Right renal pelvis (tissue), 4 donors: ENCODE data around the gene DUS1L. TPM values are rescaled to one million over a fixed set of nuclear protein-coding genes. Genes with fewer than 3 reads are reported as not detected.

ENCODE experiments used
- DNase-seq, 4 donors: peaks; one replicate each; pipeline ENCODE4 v3.0.0-alpha.2; 2013; ENCODE audit warnings: low read depth in 4 of 4, low spot score in 3 of 4, missing footprints in 1 of 4
- polyA plus RNA-seq, 4 donors: library from polyadenylated mRNA; unstranded; fragments of 120-200 nt; gene quantifications; one replicate each; pipeline ENCODE4 v1.2.1, GENCODE V29; 2013; ENCODE audit not compliant: insufficient read length in 4 of 4

Gene DUS1L
- polyA plus RNA-seq, 4 donors = 78.2 to 94.1 (median 79.1) TPM

DNA sequence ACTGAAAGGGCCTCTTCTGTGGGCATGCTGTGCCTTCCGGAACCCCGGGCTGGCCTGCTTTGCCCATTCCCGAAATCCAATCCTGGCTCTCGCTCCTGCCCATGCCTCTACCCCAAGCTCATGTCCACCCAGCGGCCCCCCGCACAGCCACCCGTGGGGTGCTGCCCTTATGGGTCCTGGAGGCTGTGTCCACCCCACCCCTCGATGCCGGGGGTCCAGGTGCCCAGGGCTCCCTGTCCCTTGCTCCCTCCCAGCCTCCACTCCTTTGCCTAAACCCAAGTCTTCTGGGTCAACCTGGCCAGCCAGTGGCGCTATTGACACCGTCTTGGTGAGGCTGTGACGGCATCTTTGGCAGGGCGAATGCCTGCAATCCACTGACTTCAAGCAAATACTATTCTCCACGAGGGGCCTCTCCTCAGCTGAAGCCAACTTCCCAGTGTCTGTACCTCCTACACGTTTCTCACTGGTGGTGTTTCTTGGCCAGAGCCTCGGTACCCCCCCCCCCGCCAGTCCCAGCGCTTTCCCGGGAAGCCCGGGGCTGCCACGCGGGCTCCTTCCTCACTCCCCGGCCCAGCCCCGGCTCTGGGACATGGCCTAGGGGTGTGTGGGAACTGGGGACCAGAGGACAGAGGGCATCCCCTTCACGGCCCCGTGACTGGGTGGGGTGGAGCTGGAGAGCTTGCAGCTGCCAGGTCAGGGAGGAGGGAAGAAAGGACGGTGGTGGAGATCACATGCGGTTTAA lies 12.2 kb upstream of the DUS1L start:
- no peak for DNase-seq

DNA sequence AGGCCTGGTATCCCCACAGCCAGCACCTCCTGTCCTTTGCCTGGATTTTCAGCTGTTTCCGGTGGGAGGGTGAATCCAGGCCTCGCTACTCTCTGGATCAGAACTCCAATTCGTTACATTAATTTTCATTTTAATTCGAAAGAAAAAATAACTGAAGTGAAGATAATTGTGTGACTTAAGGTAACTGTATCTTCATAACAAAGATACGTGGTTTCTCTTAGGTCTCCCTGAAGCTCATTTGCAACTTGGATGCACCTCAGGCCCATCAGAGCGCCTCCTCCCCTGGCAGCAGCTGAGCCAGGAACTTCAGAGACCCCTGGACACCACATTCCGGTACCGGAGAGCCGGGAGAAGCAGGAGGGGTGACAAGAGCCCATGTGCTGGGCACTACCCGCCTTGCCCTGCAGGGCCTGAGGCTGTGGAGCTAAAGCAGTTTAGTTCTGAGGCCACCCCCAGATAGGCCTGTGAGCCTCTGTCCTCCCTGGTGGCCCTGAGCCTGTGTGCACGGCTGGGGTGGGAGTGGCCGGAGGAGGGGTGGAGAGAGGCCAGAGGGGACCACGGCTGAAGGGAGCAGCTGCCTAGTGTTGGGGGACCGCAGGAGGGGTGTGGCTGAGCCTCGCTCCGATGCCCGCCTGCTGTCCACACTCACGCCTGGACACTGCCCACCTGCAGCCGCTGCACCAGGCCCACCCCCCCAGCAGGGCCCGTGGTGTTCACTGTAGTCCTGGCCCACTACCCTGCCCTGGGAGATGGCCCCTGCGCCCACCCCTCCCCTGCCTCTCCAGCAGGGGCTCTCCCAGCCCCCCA lies 11.4 kb upstream of the DUS1L start:
- no peak for DNase-seq

DNA sequence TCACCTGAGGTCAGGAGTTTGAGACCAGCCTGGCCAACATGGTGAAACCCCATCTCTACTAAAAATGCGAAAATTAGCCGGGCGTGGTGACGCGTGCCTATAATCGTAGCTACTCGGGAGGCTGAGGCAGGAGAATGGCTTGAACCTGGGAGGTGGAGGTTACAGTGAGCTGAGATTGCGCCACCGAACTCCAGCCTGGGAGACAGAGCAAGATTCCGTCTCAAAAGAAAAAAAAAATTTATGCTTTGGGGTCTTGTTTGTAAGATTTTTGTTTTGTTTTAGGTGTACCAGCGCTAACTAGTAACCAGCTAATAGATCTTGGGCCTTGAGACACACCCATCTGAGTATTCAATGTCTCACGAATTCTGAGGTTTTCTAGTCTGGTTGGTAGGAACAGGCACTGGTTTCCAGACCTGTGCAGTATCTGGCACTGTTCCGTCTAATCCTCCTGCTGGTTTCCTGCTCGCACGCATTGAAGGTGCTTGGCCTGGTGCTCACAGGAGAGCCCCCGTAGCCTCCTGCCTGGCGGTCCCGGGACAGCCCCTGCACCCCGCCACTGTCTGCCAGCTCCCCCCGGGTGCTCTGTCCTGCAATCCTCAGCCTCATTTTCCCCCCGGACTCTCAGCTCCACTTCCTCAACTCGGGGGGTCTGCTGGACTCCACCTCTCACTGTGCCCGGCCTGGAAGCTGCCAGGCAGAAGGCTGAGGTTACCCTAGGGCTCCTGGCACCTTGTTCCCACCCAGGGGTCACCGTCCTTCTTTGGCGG lies 10.6 kb upstream of the DUS1L start:
- no peak for DNase-seq

DNA sequence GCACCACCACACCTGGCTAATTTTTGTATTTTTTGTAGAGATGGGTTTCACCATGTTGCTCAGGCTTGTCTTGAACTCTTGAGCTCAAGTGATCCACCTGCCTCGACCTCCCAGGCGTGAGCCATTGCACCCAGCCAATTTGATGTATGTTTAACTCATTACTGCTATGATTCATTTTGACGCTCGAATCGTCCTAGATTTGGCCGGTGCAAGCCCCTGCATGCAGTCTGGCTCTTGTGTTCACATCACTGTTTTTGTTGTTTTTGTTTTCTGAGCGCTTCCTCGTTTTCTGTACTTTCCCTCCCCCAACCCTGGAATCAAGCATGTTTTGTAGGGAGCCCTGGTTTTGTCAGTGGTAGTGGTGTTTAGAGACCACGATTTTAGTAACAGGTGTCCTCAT lies 7.8 kb upstream of the DUS1L start:
- no peak for DNase-seq

DNA sequence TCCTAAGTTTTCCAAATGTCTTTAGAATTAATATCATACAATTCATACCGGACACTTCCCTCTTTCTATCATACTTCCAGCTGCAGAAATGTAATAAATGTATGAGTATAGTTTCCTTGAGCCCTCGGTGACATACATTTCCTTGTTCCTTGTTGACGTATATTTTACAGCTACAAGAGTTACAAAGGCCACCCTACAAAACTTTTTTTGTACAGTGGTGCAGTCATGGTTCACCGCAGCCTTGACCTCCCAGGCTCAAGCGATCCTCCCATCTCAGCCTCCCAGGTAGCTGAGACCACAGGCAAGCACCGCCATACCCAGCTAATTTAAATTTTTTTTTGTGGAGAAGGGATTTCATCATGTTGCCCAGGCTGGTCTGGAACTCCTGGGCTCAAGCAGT lies 7.2 kb upstream of the DUS1L start:
- no peak for DNase-seq

DNA sequence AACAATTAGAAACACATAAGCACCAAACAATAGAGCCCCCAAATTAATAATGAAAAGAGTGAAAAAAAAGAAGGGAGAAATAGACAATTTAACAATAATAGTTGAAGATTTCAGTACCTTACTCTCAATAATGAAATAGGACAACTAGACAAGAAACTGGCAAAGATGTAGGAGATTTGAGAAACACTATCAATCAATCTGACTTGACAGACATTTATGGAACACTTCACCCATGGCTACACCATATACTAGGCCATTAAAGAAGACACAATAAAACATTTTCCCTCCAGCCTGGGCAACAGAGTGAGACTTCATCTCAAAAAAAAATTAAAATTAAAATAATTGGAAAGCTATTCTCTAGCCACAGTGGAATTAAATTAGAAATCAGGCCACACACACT lies 5.0 kb upstream of the DUS1L start:
- DNase-seq = no peak

DNA sequence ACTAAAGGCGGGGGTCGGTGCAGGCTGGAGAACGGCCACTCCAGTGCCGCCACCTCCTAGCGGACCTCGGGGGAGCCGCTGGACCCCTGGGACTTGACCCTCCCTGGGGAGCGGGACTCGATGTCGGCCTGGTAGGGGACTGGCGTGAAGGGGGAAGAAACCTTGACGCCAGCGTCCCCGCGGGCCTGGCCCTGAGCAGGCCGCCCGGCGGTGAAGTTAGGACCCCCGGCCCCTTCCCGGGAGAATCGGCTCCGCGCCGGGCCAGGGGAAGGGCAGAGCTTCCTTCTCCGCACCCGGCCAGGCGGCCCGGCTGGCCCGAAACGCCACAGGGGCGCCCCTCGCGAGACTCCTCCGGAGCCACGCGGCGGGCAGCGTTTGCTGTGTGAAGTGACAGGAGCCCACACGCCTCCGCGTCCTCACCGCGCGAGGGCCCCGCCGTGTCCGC lies 389 bp downstream of the DUS1L start:
- DNase-seq = no peak

DNA sequence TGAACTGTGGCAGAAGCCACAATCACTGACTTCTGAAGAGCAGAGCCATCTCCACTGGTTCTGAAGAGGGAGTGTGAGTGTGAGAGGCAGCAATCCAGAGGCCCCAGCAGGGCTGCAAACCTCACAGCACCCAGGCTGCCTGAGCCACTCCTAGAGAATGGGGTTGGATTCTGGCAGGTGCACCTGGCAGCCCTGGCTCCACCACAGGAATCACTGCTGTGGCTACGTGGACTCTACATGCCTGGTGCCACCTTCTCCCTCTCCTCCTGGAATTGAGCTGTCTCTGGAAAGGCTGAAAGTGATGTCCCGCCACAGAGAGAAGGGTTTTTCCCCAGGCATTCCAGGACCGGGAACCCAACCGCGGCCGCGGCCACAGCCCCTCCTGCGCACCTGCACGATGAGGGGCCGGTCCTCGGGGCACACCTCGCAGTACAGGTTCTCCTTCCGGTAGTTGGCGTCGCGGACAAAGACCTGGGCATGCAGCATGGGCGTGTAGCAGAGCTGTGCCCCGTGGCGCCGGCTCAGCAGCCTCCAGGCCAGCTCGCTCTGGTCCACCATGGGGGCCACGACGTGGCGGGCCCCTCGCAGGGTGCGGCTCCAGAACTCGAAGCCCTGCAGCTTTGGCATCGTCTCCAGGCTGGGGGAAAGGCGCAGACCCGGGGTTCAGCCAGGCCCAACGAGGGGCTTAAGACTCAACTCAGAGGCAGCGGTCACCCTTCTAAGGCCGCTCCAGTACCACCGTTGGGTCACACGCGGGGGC lies 991 bp downstream of the DUS1L start:
- no peak for DNase-seq

DNA sequence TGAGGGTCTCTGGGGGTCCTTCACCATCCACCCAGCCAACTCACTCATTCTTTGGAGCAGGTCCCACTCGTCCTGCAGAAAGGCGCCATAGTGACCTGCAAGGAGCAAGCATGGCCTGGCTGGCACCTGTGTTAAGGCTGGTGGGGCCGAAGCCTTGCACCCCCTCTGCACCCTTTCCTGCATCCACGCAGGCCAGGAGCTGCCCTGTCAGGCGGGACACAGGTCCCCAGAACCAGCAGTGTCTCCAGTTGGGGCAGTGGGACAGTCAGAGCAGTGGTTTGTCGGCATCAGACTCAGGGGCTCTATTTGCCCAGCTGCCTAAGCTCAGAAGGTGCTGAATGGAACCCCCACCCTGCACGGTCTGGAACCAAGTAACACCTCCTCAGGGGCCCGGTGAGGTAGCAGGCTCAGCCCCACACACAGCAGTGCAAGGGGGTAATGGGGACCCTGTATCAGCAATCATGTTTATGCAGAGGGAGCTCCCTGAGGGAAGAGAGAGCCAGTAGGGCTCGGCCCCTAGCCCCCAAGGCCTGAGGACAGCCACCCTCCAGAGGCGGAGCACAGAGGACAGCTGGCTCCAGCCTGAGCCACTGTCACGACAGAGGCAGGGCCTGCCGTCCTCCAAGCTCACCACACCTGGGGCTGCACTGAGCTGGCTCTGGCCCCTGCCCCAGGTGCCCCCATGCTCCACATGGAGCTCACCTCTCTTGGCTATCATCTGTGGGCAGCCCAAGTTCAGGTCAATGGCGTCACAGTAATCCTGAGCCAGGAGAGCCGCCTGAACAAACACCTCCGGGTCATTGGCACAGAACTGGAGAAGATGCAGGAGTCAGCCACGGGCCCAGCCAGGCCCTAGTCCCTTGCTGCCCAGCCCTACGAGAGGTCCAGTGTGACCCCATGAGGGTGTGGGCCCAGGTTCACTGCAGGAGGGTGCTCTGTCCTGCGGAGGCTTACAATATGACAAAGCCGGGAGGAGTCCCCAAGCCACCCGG lies 1.9 kb downstream of the DUS1L start:
- DNase-seq = no peak

DNA sequence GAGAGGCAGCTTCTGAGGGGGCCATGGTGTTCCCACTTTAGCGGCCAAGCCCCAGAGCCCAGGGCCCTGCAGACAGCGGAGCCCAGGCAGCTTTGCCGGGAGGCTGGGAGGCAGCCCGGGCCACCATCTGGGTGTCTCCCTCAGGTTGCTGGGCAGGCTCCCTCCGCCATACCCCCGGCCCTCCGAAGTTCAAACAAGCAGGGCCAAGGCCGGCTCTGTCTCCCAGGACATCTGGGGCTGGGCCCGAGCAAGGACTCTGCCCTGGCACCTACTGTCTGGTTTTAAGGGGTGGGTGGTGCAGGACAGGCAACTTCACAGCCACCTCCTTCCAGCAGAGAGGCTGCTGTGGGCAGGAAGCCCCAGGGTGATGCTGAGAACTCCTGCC lies 2.6 kb downstream of the DUS1L start:
- no peak for DNase-seq

DNA sequence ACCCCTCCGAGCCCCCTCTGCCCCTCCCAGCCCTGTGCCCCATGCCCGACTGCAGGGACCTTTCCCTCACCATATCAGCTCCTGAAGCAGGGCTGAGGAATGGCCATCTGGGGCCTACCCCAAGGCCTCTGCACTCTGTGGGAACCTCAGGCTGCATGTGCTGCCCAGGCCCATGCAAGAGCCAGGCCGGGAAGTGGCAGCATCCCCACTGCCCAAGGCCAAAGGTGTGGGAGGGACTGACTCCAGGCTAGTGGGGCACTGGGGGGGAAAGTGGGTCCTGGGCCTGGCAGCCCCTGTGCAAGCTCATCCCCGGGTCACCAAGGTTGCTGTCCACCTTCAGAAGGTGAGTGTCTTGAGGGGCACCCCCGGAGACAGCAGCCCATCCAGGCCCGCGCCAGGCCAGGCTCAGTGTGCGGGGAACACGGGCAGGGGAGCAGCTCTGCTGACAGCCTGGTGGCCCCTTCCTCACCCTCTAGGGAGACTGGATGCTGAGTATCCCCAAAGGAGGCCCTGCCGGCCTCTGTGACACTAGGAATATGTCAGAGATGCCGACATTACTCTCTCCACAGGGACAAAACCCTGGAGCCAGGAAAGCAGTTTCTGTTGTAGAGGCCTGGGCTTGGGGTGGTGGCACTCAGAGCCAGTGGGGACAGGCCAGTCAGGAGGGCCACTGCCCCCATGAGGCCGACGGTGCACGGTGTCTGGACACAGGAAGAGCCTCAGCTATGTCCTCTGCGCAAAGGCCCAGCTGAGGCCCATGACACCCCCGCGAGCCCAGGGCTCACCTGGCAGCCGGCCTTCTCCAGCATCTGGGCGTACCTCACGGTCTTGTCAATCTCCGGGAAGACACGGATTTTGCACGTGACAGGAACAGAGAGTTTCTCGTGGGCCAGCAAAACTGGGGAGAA lies 3.3 kb downstream of the DUS1L start:
- DNase-seq = no peak

DNA sequence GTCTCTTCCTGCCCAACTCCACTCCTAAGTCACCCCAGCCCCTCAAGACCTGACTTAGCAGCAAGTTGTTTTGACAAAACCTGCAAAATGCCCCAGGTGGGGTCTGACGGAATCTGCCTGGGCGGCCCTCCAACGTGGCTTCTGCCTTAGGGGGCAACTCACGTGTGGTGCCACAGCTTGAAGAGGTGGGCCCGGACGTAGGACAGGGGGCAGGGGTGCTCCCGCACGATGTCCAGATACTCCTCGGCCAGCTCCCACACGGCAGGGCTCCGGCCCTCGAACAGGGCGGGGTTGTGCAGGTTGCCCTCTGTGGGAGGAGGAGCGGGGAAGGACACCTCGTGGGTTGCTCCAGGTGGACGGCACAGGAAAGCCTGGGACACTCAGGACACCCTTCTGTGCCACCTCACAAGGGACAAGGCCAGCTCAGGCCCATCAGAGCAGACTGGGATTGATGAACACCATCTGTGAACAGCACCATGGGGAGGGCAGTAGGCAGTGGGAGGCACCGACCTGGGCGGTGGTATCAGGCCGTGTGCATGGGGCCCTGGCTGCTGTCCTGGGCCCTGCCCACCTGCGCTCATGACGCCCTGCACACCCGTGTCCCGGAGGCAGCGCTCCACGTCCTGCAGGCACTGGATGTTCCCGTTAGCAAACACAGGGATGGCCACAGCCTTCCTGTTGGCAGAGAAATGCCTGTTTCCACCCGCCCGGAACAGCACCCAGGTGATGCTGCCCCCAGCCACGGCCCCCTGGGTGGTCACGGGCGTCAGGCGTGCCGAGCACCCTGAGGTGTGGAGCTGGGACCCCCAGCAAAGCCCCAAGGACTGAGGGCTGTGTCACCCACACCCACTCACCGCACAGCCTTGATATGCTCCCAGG lies 4.3 kb downstream of the DUS1L start:
- DNase-seq = no peak

DNA sequence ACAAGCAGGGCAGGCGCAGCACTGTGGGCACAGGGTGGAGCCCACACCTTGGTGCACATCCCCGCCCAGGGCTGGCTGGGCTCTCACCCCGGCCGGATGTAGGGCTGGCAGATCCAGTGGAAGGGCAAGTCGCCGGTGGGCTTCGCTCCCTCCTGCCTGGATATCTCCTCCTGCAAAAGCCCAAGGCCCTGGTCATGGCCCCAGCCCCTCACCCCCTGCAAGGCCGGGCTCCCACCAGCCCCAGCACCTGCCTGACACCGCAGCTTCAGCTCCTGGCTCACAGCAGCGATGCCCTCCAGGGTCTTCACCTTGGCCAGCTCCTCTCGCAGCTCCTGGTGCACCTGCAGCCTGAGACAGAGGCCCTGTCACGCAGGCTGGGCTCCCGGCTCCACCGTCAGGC lies 5.0 kb downstream of the DUS1L start:
- DNase-seq = no peak

DNA sequence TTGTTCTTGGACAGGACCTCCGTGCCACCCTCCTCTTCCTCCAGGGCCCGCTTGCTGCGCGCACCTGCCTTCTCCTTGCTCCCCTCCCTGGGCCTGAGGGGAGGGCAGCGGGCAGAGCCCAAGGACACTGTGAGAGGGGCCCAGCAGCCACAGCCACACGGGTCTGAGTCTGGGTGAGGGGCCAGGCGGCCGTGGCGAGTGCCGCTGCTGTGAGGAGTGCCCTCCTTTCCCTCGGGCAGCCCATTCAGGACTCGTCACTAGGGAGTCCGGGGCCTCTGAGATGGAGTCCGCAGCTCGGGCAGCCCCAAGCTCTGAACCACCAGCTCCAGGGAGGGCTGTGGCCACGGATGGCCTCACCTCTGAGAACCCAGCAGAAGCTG lies 5.6 kb downstream of the DUS1L start:
- no peak for DNase-seq

DNA sequence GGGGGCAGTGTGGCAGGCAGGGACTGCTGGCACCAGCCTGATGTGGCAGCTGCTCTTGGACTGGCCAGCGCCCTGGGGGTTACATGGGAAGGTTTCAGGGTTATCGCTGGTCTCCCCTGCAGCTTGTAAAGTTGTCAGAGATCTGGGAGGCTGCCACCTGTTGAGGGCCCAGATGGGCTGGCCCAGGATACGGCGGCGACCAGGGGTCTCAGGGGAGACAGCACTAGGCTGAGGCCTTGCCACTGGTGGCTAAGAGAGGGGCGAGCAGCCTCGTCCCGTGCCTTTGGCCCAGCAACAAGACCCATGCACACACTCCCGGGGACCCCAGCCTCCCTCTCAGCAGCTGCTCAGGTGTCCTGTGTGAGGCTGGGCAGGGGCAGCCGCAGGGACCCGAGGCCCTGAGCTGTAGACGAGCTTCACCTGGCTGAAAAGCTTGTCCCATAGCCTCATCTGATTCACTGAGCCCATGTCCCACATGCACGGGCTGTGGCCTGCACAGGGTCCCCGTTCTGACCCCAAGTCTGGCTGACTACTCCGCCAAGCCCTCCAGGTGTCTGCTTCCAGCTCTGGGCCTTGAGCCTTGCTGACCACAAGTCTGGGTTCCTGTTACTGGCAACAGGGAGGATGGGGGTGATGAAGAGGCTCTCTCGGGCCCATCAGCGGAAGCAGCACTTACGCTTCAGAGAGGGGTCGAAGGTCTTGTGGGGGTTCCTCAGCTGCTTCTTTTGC lies 6.2 kb downstream of the DUS1L start:
- DNase-seq = no peak

DNA sequence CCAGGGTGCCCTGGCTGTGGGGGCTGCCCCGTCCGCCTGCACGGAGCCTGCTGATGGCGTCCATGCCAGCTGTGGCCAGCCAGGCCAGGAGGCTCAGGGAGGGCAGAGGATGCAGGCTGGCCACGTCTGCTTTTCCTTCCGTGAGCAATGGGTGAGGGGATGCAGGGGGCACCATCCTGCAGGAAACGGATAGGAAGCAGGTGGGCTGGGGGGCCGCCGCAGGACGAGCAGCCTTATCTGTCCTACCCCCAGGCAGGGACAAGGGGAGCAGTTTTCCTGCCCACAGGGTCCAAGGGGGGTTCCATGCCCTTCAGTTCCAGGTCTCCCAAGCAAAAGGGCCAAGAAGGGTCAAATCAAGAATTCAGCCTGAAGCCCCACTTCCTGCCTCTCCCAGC lies 6.8 kb downstream of the DUS1L start:
- no peak for DNase-seq
